Stimulated activated CD4-positive, alpha-beta T cell treated with anti-CD3 and anti-CD28 coated beads, Interleukin-2, amount 100 ng/mL, for 24 hours (primary cell): ENCODE measurements around the gene HCLS1.
"Not testable (repeated sequence)": the region's sequence is repeated elsewhere in the genome, so short reads cannot be mapped to it uniquely, and the experiment has no call there.

Experiments
- DNase-seq, 2 donors: peaks; one replicate each; pipeline ENCODE4 v3.0.0-alpha.2; 2020

Gene HCLS1

DNA sequence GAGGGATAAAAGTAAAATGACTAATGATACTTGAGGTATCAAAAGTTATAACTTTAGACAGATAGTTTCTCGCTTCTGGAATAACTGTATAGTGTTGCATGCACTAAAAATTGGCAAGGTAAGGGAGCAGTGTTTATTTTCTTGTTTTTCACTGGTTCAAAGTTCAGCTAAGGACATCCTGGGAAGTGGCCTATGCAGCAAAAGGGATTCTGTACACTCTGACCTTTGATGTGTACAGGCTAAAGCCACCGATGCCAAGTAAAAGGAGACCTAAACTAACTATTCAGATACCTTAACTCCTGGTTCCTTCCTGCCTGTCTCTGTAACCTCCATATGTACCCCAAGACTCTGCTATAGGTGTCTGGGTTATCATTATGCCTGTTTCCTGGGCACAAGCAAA is 65.9 kb downstream of the HCLS1 start:
- no peak for DNase-seq

DNA sequence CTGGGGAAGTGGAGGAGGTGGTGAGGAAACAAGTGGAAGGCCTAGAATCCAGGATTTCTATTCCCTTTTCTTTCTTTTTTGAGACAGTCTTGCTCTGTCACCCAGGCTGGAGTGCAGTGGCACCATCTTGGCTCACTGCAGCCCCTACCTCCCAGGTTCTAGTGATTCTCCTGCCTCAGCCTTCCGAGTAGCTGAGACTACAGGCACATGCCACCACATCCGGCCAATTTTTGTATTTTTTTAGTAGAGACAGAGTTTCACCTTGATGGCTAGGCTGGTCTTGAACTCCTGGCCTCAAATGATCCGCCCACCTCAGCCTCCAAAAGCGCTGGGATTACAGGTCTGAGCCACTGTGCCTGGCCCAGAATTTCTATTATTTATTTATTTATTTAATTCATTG is 66.9 kb downstream of the HCLS1 start:
- not testable (repeated sequence) for DNase-seq

DNA sequence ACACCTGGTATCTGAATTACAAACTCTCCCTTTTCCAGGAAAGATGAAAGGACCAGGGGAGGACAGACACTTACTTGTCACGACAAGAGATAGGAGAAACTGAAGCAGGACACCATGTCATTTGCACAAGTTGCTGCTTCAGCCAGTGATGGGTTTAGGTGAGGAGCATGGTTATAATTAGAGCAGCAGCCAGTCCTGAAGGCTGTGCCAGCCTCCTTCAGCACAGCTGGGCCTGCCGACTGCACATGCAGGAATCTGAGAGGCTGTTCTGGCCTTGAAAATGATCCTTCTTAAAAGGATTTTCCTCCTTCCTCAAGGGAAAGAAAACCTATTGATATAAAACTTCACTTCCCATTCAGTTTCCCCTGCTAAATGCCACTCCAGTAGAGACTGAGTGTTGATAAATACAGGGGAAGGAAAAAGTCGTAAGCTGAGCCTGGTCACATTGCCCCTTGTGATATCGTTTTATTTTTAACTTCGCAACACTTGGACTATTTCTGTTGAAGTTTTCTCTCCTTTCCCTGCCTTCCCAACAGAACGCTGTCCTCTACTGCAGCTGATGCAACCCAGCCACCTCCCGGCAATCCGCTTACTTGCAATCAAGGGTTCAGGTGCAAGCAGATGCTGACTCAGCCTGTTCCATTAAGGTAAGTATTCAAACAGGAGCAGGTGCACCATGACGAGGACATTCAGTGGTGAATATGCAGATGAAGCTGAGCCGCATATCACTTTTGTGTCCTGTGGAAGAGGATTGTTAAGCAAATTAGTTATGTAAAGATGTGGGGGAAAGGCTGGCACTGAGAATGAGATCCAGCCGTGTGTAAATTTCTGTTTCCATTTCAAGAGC is 67.6 kb downstream of the HCLS1 start, which contains the start of gene FBXO40:
Gene FBXO40, plus strand, starts transcription at position 524 of the 847 bp plus-strand sequence. CDS start 27,197 bp downstream, outside the sequence.
- no peak for DNase-seq

DNA sequence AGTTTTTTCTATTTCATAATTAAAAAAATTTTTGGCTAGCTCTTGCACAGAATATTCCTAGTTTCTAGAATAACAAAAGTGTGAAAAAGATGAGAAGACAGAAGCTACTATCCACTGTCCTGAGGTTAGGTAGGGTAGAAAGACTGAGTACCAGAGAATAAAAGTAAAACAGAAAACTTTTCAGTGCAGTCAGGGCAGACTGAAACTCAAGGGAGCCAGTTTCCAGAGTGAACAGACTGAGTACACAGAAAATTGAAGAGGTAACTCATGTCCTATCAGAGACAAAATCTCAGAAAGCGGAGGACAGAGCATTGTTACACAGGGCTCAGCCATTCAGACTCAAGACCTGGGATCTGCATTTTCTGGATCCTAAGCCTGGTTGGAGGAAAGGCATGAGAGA is 76.3 kb downstream of the HCLS1 start:
- no peak for DNase-seq

DNA sequence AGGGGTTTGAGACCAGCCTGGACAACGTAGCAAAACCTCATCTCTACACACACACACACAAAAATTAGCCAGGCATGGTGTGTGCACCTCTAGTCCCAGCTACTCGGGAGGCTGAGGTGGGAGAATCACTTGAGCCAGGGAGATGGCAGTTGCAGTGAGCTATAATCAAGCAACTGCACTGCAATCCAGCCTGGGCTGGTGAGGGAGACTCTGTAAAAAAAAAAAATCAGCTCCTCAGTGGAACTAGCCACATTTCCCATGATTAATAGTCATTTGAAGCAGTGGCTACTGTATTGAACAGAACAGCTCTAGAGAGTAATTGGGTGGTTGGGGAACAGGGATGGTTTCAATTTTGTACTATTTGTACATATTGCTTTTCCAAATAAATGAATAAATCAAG is 79.0 kb downstream of the HCLS1 start:
- DNase-seq = no peak
